Tibial artery (tissue), 4 donors: ENCODE data around the gene BTF3L4.
A peak's percentile ranks its signal among the peaks of the same experiment; 100 is the strongest.

ENCODE experiments used
- DNase-seq, 2 donors: peaks; one replicate each; pipeline ENCODE4 v3.0.0-alpha.2; 2019
- H3K27ac ChIP-seq, 2 donors: fragments of 200-600 bp; sonication (generic) in 1 of 2; 1 replicate in 1 of 2; 2 replicates in 1 of 2; pipeline ENCODE4 v1.5.1; 2018 to 2019; ENCODE audit warnings: mild to moderate bottlenecking in 1 of 2
- H3K27me3 ChIP-seq, 2 donors: fragments of 200-600 bp; sonication (generic) in 1 of 2; one replicate each; pipeline versions ENCODE4 v1.5.1 to v1.6.0; 2016 to 2019
- H3K36me3 ChIP-seq, 3 donors: fragments of 200-600 bp; sonication (generic) in 2 of 3; one replicate each; pipeline ENCODE4 v1.5.1; 2016 to 2019; ENCODE audit warnings: mild to moderate bottlenecking in 2 of 3
- H3K4me1 ChIP-seq, 4 donors: fragments of 200-600 bp; sonication (generic) in 2 of 4; 1 replicate in 3 of 4; 2 replicates in 1 of 4; pipeline ENCODE4 v1.5.1; 2016 to 2019
- H3K4me3 ChIP-seq, 2 donors: fragments of 200-600 bp; sonication (generic) in 1 of 2; 1 replicate in 1 of 2; 2 replicates in 1 of 2; pipeline ENCODE4 v1.5.1; 2018 to 2019; ENCODE audit warnings: mild to moderate bottlenecking in 2 of 2
- H3K9me3 ChIP-seq, 3 donors: fragments of 200-600 bp; sonication (generic) in 1 of 3; one replicate each; pipeline ENCODE4 v1.5.1; 2016 to 2019
- intact Hi-C: fragments of 100-400 bp; cut with DNase I; formaldehyde crosslinking; loops from one replicate; pipeline ENCODE4 v1.15.0; 2023; ENCODE audit warnings: low total_unique reads
- TF ChIP-seq, protein P1 (sequence below), 2 experiments: fragments of 200-600 bp in 1 of 2; fragments of 450-650 bp in 1 of 2; IDR thresholded peaks; one replicate each; pipeline ENCODE4 v1.5.1; 2017 to 2019; ENCODE audit warnings: antibody characterized with exemption in 2 of 2, mild to moderate bottlenecking in 1 of 2, moderate library complexity in 1 of 2

The BTF3L4 gene

DNA sequence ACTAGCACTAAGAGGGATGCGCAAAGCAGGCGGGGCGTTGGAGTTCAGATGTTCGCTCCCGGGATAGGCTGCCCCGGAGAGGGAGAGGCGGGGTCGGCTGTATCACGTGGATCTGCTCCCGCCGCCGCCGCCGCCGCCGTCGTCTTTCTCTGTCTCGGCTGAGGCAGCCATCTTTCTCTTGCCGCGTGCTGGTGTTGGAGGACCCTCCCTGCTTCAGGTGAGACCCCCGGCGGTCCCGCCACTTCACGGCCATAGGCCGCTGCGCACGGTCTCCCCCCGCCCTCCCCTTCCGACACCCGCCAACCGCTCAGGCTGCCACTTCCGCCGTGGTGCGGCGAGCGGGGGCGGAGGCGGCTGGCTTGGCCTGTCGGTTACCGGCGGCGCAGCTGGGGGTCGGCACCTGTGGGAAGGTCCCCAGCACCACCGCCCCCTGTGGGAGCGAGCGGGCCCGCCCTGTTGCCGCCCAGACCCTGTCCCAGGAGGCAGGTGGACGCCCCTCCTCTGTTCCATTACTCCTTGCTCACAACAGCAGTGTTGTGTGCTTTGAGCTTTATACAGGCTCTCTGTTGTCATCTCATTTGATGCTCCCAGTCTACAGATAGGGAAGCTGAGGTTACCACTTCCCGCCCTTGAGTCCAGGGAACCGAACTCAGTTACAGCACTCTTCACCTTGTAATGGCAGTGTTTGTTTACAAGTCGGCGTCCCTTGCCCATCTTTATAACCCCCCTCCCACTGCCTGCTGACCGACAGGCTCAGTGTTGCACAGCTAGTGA lies at the start of gene BTF3L4:
Gene BTF3L4, plus strand, starts transcription at position 133 of the 774 bp plus-strand sequence. CDS start 3,553 bp downstream, outside the sequence.
- intact Hi-C loops: loop anchor here (5.0 to 10.0 kb wide), 2 partner anchors 311 to 1092 kb away; partner anchors contain the start of genes CC2D1B and FAF1
- peak within 1 kb of the TSS; percentile 87 to 90 for H3K4me3 ChIP-seq

DNA sequence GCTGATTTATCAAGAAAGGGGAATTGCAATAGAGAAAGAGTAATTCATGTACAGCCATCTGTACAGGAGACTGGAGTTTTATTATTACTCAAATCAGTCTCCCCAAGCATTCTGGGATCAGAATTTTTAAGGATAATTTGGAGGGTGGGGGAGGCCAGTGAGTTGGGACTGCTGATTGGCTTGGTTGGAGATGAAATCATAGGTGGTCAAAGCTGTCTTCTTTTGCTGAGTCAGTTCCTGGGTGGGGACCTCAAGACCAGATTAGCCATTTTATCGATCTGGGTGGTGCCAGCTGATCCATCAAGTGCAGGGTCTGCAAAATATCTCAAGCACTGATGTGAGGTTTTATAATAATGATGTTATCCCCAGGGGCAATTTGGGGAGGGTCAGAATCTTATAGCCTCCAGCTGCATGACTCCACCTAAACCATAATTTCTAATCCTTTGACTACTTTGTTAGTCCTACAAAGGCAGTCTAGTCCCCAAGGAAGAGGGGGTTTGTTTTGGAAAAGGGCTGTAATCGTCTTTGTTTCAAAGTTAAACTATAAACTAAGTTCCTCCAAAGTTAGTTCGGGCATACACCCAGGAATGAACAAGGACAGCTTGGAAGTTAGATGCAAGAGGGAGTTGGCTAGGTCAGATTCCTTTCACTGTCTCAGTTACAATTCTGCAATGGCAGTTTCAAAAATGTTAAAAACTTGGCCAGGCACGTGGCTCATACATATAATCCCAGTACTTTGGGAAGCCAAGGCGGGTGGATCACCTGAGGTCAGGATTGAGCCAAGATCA lies 48.7 kb upstream of the BTF3L4 start:
- DNase-seq: no peak
- Histone ChIP-seq H3K9me3 (no peaks in the 10 kb centered on the region), H3K27me3 (no peaks in the 10 kb centered on the region), H3K36me3 (no peaks in the 10 kb centered on the region), H3K4me1 (peaks cover 0 to 9% (median 1%) of the 10 kb centered on the region in 4 donors), H3K4me3 (no peak overlapping the region), H3K27ac (no peak overlapping the region)
- TF ChIP-seq, protein P1, sequence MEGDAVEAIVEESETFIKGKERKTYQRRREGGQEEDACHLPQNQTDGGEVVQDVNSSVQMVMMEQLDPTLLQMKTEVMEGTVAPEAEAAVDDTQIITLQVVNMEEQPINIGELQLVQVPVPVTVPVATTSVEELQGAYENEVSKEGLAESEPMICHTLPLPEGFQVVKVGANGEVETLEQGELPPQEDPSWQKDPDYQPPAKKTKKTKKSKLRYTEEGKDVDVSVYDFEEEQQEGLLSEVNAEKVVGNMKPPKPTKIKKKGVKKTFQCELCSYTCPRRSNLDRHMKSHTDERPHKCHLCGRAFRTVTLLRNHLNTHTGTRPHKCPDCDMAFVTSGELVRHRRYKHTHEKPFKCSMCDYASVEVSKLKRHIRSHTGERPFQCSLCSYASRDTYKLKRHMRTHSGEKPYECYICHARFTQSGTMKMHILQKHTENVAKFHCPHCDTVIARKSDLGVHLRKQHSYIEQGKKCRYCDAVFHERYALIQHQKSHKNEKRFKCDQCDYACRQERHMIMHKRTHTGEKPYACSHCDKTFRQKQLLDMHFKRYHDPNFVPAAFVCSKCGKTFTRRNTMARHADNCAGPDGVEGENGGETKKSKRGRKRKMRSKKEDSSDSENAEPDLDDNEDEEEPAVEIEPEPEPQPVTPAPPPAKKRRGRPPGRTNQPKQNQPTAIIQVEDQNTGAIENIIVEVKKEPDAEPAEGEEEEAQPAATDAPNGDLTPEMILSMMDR (IDR thresholded peaks at IDR 0.05): no peak
- intact Hi-C loops: no loop called here

More for the DNA sequence above, at the start of gene BTF3L4:
- peaks cover 12 to 25% (median 19%) of the 10 kb centered on the region in 3 donors for H3K36me3 ChIP-seq
- H3K4me1 ChIP-seq: peaks cover 0 to 46% (median 31%) of the 10 kb centered on the region in 4 donors
- TF ChIP-seq, protein P1 (IDR thresholded peaks at IDR 0.05): no peak
- no peaks in the 10 kb centered on the region for H3K9me3 ChIP-seq
- DNase-seq: peak; percentile 97
- H3K27me3 ChIP-seq: no peaks in the 10 kb centered on the region
- peak within 1 kb of the TSS; percentile 89 to 94 for H3K27ac ChIP-seq

DNA sequence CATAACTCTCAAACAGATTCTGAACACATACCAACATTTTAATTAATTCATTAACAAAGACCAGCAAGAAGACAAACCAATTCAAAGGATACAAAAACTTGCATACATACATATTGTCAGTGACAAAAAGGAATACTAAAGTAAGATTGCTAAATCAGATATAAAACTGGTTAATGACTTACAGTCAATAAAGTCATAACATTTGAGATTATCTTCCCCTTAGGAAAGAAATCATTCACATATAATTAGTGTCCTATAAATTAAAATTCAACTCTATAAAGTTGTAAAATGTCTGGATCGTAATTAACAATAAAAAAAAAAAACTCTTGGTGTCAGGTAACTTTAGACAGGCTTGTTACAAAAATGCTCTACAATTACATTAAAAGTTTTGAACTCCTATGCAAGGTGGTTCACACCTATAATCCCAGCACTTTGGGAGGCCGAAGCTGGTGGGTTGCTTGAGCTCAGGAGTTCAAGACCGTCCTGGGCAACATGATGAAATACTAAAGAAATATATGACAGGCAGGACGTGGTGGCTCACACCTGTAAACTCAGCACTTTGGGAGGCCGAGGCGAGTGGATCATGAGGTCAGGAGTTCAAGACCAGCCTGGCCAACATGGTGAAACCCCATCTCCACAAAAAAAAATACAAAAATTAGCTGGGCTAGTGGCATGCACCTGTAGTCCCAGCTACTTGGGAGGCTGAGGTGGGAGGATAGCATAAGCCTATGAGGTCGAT lies 47.9 kb upstream of the BTF3L4 start:
- Histone ChIP-seq H3K27ac (no peak overlapping the region), H3K4me3 (no peak overlapping the region), H3K9me3 (no peaks in the 10 kb centered on the region), H3K4me1 (peaks cover 0 to 9% (median 1%) of the 10 kb centered on the region in 4 donors), H3K27me3 (no peaks in the 10 kb centered on the region), H3K36me3 (no peaks in the 10 kb centered on the region)
- intact Hi-C loops: no loop called here
- TF ChIP-seq, protein P1 (IDR thresholded peaks at IDR 0.05): no peak
- no peak for DNase-seq

DNA sequence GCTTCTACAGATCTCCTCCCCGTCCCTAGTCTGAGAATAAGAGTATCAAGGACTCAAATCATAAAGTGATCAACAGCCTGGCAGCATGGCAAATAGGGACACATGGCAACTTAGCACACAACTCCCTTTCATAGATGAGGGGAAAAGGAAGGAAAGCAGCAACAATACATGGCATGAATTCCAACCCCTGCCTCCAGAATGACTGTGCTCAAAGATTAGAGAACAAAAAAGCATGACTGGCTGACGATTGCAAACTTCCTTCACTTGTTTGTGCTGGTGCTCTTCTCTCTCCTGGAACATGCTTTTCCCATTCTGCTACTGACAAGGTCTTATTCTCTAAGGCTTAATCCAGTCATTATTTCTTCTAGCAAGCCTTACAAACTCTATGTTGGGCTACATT lies 34.0 kb upstream of the BTF3L4 start:
- Histone ChIP-seq H3K4me1 (no peaks in the 10 kb centered on the region), H3K27me3 (no peaks in the 10 kb centered on the region), H3K27ac (no peak overlapping the region), H3K4me3 (no peak overlapping the region), H3K9me3 (no peaks in the 10 kb centered on the region), H3K36me3 (peaks cover 53 to 71% (median 59%) of the 10 kb centered on the region in 3 donors)
- DNase-seq: no peak
- intact Hi-C loops: no loop called here
- TF ChIP-seq, protein P1 (IDR thresholded peaks at IDR 0.05): no peak

DNA sequence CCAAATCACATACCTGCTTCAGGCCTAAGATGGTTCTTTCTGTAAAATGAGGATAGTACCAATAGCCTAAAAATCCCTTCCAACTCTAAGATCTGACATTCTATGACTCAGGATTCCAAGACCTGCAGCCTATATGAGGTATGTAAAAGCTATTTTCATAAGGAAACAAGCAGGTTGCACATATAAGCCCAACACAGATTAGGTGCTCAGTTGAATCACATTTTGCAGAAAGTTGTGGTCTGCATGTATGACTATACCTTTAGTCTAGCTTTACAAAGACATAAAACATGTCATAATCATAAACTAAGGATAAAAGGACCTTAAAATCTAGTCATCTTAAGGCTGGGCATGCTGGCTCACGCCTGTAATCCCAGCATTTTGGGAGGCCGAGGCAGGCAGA lies 29.8 kb upstream of the BTF3L4 start:
- no peak overlapping the region for H3K27ac ChIP-seq
- intact Hi-C loops: no loop called here
- TF ChIP-seq, protein P1 (IDR thresholded peaks at IDR 0.05): no peak
- no peaks in the 10 kb centered on the region for H3K9me3 ChIP-seq
- H3K4me1 ChIP-seq: peaks cover 0 to 17% (median 12%) of the 10 kb centered on the region in 4 donors
- no peak for DNase-seq
- peaks cover 33 to 63% (median 44%) of the 10 kb centered on the region in 3 donors for H3K36me3 ChIP-seq
- no peaks in the 10 kb centered on the region for H3K27me3 ChIP-seq
- H3K4me3 ChIP-seq: no peak overlapping the region
